ENCODE data around the gene PAQR5.

DNA sequence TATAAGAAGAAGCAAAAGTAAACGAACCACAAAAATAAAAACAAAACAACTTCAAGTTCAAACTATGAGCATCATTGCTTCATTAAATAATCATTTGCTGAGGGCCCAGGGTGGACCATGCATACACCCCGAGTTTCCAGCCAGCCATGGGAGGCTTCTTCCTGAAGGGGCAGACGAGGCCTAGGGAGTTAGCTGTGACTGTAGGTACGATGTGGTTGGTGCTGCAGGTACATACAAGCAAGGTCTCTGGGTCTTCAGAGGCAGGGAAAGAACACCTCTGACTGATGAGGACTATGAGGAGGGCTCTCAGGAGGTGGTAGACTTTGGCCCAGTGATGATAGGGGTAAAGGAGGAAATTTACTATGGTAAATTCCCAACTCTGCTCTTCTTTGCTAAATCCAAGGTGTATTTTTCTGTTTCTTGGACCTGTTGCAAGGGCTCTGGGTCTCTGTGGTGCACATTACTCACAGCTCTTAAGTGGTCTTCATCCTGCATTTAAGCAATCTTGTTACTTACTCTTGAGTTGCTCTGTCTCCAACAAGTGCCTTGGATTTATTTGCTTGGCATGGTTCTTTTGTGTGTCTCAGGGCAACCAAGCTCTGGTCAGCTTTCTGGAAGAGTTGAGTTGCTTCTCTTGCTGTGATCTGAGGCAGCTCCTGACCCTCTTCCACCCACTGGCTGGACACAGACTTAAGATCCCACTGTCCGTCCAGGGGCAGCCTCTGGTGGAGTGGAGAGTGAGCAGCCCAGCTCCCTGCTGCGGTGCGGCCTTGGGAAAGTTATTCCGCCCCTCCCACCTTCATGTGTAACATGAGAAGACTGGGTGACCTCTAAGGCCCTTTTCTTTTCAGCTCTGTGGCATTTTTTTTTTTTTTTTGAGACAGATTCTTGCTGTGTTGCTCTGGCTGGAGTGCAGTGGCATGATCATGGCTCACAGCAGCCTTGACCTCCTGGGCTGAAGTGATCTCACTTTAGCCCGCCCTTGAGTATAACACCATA lies 59.4 kb downstream of the PAQR5 start:
- TF ChIP-seq, protein P1, sequence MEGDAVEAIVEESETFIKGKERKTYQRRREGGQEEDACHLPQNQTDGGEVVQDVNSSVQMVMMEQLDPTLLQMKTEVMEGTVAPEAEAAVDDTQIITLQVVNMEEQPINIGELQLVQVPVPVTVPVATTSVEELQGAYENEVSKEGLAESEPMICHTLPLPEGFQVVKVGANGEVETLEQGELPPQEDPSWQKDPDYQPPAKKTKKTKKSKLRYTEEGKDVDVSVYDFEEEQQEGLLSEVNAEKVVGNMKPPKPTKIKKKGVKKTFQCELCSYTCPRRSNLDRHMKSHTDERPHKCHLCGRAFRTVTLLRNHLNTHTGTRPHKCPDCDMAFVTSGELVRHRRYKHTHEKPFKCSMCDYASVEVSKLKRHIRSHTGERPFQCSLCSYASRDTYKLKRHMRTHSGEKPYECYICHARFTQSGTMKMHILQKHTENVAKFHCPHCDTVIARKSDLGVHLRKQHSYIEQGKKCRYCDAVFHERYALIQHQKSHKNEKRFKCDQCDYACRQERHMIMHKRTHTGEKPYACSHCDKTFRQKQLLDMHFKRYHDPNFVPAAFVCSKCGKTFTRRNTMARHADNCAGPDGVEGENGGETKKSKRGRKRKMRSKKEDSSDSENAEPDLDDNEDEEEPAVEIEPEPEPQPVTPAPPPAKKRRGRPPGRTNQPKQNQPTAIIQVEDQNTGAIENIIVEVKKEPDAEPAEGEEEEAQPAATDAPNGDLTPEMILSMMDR (IDR thresholded peaks at IDR 0.05; ENCODE audit: low read length): no peak
- no peak for TF ChIP-seq EZH2 (IDR thresholded peaks at IDR 0.05; ENCODE audit: borderline replicate concordance, low read length)

Data from OCI-LY1 (cell line).